Activated CD8-positive, alpha-beta memory T cell treated with anti-CD3 and anti-CD28 coated beads, Interleukin-2, amount 50 U/mL, for 48 hours (primary cell): ENCODE results near the gene GAS2L3.
A peak's percentile ranks its signal among the peaks of the same experiment; 100 is the strongest.
"Not testable (repeated sequence)": the region's sequence is repeated elsewhere in the genome, so short reads cannot be mapped to it uniquely, and the experiment has no call there.

Experiments
- DNase-seq: peaks from one replicate; pipeline ENCODE4 v3.0.0-alpha.2; 2020

Gene GAS2L3

GRCh38 chr12:100573292-100574186, at the start of gene GAS2L3:
GAS2L3 (plus strand) TSS chr12:100573684; CDS start chr12:100594905, 21,221 bp downstream.
- peak; percentile 83 for DNase-seq

DNA sequence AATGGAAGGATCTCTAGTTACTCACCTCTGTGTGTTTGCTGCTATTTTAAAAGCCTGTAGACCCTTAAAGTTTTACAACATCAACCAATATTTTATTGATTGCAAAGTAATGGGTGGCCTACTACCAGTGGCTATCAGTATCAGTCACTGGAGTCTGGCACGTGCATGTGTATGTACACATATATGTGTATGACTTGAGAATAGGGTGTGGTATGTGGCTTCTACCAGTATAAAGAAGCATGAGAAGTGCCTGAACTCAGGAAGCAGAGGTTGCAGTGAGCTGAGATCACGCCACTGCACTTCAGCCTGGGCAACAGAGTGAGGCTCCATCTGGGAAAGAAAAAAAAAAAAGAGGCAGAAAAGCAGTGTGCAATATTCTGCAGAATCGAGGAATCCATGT, 45.5 kb upstream of the GAS2L3 start:
- DNase-seq: no peak

DNA sequence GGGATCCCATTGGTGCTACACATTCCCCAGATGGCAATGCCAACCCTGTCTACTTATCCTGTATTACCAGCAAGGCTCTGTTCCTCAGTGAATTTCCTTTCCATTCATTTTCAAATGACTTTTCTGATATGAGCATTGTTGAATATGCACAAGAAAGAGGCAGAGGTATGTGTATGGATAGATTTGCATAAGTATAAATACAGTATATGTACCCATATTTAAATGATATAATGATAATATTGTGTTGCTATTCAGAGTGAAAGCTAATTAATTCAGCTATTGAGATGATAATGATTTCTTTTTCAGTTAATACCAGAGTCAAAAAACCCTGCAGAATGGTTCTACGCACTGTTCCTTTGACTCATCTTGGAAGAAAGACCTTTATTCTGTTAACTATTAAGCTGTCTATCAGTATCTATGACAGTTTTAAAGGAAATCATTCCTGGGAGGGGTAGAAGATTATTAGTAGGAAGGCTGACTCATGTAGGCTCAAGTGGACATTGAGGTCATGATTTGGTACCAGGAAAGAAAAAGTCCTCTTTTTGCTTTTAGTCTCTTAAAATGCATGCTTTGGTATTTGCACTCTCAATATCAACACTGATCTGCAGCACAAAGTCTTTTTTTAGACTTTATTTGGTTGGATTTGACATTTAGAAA, 44.9 kb upstream of the GAS2L3 start:
- no peak for DNase-seq

- DNase-seq: no peak
Measured at GRCh38 chr12:100529756-100530350, 43.6 kb upstream of the GAS2L3 start.

- DNase-seq: no peak
Measured at GRCh38 chr12:100533376-100533775, 40.1 kb upstream of the GAS2L3 start.

DNA sequence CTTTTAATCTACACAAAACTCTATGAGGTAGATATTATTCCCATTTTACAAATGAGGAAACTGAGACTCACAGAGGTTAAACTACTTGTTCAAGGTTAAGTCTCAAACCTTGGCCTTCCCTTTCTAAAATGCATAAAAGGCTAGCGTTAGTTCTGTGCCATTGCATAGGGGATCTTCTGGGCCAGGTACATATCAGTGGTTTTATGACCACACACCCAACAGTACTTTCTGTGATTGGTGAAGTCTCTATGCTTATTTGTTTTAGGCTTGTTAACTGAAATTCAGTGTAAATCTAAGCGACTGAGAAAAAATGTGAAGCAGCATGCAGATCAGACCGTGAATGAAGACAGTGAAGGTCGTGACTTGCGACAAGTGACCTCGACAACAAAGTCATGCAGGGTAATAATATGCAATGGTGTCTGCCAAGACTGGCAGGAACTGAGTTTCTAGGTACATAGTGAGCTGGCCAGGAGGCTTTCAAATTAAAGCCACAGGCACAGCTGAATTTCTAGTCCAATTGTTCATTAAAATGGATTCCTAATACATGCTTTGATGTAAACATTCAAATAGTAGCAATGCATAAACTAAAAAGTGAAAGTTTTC, 38.8 kb upstream of the GAS2L3 start:
- no peak for DNase-seq

- DNase-seq: no peak
Measured at GRCh38 chr12:100539202-100539601, 34.3 kb upstream of the GAS2L3 start.

DNA sequence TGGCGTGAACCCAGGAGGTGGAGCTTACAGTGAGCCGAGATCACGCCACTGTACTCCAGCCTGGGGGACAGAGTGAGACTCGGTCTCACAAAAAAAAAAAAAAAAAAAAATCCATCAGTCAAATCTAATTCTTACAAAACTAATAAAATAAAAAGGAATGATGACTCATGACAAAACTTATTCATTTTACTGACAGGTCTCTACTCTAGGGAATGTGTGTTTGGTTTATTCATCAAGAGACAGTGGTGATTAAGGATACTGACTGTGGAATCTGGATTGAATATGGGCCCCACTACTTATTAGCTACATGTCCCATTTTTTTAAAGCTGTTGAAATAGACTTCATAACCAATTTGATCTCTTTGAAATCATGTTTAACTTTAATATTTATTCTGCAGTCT, 29.3 kb upstream of the GAS2L3 start:
- DNase-seq: no peak

DNA sequence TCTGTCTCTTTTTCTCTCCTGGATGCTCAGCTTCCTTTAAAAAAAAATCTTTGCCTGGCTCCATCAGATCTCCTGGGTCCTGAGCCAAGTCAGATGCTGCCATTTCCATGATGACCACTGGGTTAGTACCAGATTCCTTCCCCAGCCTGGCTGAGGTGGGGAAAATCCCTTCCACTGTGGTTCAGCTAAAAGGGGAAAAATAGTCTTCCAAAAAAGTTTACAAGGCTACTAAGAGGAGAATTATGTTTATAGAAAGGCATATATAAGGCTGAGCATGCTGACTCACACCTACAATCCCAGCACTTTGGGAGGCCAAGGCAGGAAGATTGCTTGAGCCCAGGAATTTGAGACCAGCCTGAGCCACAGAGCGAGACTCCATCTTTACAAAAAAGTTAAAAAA, 28.4 kb upstream of the GAS2L3 start:
- no peak for DNase-seq

- DNase-seq: no peak
Measured at GRCh38 chr12:100553936-100554335, 19.5 kb upstream of the GAS2L3 start.

DNA sequence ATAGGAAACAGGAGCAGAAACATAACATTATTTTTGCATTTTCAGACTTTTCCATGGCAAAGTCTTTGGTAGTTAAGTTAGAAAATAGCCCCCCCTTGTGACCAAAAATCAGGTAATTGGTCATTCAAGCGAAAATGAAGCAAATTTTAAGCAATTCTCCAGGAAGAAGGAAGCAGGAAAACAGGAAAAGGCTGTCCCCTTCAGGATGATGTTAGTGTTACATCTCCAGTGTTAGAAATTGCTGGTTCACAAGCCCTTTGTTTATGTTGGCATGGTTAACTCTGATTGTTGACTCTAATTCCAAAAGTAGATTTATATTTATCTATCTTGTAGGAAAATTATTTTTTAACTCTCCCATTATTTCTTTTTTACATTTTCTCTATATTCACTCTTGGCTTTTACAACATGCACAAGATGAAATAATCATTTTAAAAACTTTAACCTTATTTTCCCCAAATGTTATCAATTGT, 18.8 kb upstream of the GAS2L3 start:
- DNase-seq: no peak

DNA sequence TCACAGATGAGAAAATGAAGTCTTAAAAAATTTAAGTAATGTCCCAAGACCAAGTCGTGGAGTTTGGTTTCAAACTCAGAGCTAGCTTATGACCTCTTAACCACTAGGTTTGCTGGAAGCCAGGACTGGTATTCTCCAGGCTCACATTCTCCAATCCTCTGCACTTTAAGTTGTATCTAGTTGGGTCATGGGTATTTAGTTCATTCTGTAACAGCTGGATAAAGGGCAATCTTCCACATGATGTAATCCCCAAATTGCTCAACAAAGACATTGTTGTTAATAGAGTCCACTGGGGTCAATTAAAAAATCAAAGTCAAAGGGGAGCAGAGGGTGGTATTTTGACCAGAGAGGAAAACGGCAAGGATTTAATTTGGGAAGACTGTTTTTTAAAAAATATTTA, 17.8 kb upstream of the GAS2L3 start:
- no peak for DNase-seq

DNA sequence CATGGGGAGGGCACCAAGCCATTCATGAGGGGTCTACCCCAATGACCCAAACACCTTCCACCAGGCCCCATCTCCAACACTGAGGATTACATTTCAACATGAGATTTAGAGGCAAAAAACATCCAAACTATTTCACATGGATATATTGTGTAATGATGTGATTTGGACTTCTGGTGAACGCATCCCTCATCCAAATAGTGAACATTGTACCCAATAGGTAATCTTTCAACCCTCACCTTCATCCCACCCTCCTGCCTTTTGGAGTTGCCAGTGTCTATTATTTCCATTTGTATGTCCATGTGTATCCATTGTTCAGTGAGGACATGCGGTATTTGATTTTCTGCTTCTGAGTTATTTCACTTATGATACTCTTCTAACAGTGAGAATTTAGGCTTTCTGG, 16.1 kb upstream of the GAS2L3 start:
- DNase-seq: no peak

DNA sequence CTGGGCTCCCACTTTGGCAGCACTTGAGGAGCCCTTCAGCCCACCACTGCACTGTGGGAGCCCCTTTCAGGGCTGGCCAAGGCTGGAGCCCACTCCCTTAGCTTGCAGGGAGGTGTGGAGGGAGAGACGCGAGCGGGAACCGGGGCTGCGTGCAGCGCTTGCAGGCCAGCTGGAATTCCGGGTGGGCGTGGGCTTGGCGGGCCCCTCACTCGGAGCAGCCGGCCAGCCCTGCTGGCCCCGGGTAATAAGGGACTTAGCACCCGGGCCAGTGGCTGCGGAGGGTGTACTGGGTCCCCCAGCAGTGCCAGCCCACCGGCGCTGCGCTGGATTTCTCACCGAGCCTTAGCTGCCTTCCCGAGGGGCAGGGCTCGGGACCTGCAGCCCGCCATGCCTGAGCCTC, 14.2 kb upstream of the GAS2L3 start:
- not testable (repeated sequence) for DNase-seq

DNA sequence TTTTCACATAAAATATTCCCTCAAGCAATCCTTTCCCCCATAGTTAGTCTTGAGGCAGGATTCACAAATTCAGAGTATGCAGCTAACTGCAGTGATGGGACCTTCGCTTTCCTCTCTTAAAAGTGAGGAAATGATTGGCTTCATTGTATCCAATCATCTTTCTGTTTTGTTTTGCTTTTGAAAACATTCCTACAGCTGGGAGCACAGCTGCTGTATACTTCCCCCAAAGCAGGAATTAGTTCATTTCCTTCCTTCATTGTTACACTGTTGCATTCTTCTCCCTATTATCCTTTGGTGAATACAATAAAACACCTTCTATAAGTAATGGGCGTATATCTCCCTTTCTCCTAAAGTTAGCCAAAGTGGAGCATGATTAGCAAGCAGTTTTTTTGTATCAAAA, 9.4 kb upstream of the GAS2L3 start:
- DNase-seq: no peak

GRCh38 chr12:100564905-100565467, 8.5 kb upstream of the GAS2L3 start:
- no peak for DNase-seq

DNA sequence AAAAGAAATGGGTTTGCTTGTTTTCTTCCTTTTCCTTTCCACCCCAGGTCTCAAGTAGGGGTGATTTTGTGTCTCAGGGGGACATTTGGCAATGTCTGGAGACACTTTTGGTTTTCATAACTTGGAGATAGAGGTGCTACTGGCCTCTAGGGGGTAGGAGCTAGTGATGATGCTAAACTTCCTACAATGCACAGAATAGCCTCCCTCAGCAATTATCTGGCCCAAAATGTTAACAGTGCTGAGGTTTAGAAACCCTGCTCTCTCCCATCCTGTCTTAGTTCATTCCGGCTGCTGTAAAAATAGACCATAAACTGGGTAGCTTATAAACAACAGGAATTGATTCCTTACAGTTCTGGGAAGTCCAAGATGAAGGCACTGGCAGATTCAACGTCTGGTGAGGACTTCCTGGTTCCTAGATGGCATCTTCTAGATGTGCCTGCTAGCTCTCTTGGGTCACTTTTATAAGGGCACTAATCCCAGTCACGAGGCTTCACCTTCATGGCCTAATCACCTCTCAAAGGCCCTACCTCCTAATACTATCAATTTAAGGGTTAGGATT, 7.4 kb upstream of the GAS2L3 start:
- no peak for DNase-seq

- DNase-seq: no peak
Measured at GRCh38 chr12:100566887-100567637, 6.4 kb upstream of the GAS2L3 start.

- DNase-seq: no peak
Measured at GRCh38 chr12:100567945-100568344, 5.5 kb upstream of the GAS2L3 start.

DNA sequence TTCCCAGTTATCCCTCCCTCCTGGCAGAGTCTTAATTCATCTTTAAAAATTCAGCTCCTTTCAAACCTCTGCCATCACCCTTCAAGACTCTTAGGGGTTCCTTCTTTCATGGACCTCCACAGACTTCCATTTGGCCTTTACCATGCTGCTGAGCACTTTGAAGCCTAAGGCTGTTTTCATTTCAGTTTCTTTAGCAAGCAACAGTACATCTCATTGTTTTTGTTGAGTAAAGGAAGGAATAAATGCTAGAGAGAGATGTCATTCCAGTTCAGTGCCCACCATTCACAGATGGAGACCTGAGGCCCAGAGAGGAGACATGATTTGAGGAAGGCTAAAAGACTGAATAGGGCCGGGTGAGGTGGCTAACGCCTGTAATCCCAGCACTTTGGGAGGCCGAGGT, 1.3 kb upstream of the GAS2L3 start:
- no peak for DNase-seq

- no peak for DNase-seq
Measured at GRCh38 chr12:100574187-100575074, 947 bp downstream of the GAS2L3 start.
